K562 (cell line): ENCODE data around the gene TRIM25. TPM values are rescaled to one million over a fixed set of nuclear protein-coding genes. Genes with fewer than 3 reads are reported as not detected.

ENCODE experiments used
- FIP1L1 ChIP-seq: fragments of 200-400 bp; formaldehyde crosslinking; IDR thresholded peaks from 2 replicates; pipeline ENCODE4 v1.6.1; 2018; ENCODE audit warnings: mild to moderate bottlenecking, low read depth, low read length; ENCODE audit not compliant: poor library complexity, severe bottlenecking
- MAFG ChIP-seq: fragments of 450-650 bp; conservative IDR thresholded peaks from 2 replicates; pipeline ENCODE4 v1.6.1; 2016; ENCODE audit warnings: missing genetic modification characterization, missing compliant biosample characterization
- NFYB ChIP-seq: IDR thresholded peaks from 2 replicates; pipeline ENCODE4 v1.6.1; 2011; ENCODE audit warnings: mild to moderate bottlenecking, moderate library complexity; ENCODE audit not compliant: insufficient read length; ENCODE audit errors: extremely low read depth
- SP2 ChIP-seq: IDR thresholded peaks from 2 replicates; pipeline ENCODE4 v1.6.1; 2011; ENCODE audit warnings: mild to moderate bottlenecking, low read depth, low read length, moderate library complexity; ENCODE audit not compliant: poor library complexity, severe bottlenecking; ENCODE audit errors: extremely low read depth
- TCF7 ChIP-seq: sonication (generic); IDR thresholded peaks from 2 replicates; pipeline ENCODE4 v1.6.1; 2016; ENCODE audit warnings: antibody characterized with exemption, borderline replicate concordance
- ZBED1 ChIP-seq: IDR thresholded peaks from 2 replicates; pipeline ENCODE4 v1.6.1; 2014
- ZNF143 ChIP-seq: sonication (generic); formaldehyde crosslinking; IDR thresholded peaks from 2 replicates; pipeline ENCODE4 v1.9.0; 2022; ENCODE audit warnings: mild to moderate bottlenecking, missing genetic modification reagents
- ZNF318 ChIP-seq, 2 experiments: fragments of 450-650 bp; IDR thresholded peaks; 2 replicates each; pipeline ENCODE4 v1.6.1; 2016; ENCODE audit warnings: mild to moderate bottlenecking in 2 of 2, borderline replicate concordance in 1 of 2, low read depth in 1 of 2, moderate library complexity in 1 of 2
- ZNF395 ChIP-seq: fragments of 200-800 bp; sonication (Bioruptor generic); IDR thresholded peaks from 2 replicates; pipeline ENCODE4 v1.6.1; 2017; ENCODE audit warnings: missing genetic modification characterization, missing compliant biosample characterization
- polyA plus RNA-seq, 8 experiments: library from polyadenylated mRNA; depleted of rRNA in 4 of 8; stranded (reverse) in 5 of 8; unstranded in 3 of 8; fragments of >200 nt; fragmentation: Nextera tagmentation in 2 of 8; fragmentation: Illumina TruSeq in 1 of 8; extraction: Ambion mirVana in 2 of 8; extraction: Trizol in 1 of 8; gene quantifications; 2 replicates each; pipeline versions ENCODE4 v1.2.1 to v1.2.3, GENCODE V29; 2011 to 2014; ENCODE audit warnings: inconsistent platforms in 1 of 8, missing spikeins in 1 of 8
- total RNA-seq, 7 experiments: library from RNA; depleted of rRNA in 6 of 7; stranded (reverse); fragments of >200 nt in 6 of 7; fragmentation: Illumina TruSeq in 2 of 7; extraction: Trizol in 2 of 7; gene quantifications; 2 replicates each; pipeline versions ENCODE4 v1.2.1 to v1.2.3, GENCODE V29; 2011 to 2021; ENCODE audit warnings: low replicate concordance in 1 of 7
- TF ChIP-seq, protein P1 (sequence below): fragments of 450-650 bp; IDR thresholded peaks from 2 replicates; pipeline ENCODE4 v1.6.1; 2018; ENCODE audit not compliant: partially characterized antibody

The TRIM25 gene
- total and polyA plus RNA-seq, 9 of the 15 experiments (the other 6 are each of a cell fraction or from before 2014, with no cell fraction given), result 5.9 to 49.5 (median 24.5) TPM

DNA sequence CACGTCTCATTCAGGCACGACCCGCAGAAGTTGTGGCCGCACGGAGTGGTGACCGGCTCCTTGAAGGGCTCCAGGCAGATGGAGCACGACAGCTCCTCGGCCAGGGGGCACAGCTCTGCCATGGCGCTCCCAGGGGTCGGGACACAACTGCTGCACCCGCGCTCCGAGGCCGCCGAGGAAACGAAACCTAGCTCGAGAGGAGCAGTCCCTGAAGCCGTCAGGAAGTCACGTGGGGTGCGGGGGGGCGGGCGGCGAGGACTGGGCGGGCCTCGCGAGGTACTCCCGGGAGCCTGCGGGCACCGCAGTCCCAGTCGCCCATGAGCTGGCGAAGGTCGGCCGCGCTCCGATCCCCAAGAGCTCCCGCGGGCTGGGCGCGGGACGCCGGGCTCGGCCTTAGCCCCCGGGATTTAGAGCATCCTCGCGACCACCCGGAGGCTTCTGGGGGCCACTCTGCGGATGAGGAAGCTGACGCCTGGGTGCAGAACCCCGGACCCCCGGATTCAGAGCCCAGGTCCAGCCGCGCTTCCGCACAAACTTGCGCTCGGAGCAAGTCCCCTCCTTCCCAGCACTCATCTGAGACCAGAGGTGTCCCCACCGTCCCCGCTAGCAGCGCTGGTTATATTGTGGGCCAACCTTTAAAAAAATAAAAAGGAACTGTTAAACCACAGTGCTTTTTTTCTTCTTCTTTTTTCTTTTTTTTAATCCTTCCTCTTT is at the start of gene TRIM25 (continued):
- no peak for TF ChIP-seq ZNF318 (IDR thresholded peaks at IDR 0.05; ENCODE audit: borderline replicate concordance in 1 of 2, low read depth in 1 of 2)
- TF ChIP-seq ZNF143 (CRISPR knock-in tag), result 0 out of 2 replicates have a peak, but pooled peaks have one; percentile 43
- TF ChIP-seq, protein P1, sequence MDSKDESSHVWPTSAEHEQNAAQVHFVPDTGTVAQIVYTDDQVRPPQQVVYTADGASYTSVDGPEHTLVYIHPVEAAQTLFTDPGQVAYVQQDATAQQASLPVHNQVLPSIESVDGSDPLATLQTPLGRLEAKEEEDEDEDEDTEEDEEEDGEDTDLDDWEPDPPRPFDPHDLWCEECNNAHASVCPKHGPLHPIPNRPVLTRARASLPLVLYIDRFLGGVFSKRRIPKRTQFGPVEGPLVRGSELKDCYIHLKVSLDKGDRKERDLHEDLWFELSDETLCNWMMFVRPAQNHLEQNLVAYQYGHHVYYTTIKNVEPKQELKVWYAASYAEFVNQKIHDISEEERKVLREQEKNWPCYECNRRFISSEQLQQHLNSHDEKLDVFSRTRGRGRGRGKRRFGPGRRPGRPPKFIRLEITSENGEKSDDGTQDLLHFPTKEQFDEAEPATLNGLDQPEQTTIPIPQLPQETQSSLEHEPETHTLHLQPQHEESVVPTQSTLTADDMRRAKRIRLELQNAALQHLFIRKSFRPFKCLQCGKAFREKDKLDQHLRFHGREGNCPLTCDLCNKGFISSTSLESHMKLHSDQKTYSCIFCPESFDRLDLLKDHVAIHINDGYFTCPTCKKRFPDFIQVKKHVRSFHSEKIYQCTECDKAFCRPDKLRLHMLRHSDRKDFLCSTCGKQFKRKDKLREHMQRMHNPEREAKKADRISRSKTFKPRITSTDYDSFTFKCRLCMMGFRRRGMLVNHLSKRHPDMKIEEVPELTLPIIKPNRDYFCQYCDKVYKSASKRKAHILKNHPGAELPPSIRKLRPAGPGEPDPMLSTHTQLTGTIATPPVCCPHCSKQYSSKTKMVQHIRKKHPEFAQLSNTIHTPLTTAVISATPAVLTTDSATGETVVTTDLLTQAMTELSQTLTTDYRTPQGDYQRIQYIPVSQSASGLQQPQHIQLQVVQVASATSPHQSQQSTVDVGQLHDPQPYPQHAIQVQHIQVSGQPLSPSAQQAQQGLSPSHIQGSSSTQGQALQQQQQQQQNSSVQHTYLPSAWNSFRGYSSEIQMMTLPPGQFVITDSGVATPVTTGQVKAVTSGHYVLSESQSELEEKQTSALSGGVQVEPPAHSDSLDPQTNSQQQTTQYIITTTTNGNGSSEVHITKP, result peak; percentile 14
- TF ChIP-seq NFYB, result no peak
- no peak for TF ChIP-seq SP2
- TF ChIP-seq MAFG (tag), result no peak
- 0 out of 2 replicates have a peak, but pooled peaks have one; percentile 30 for TF ChIP-seq ZNF395
- TF ChIP-seq TCF7, result no peak
- 0 out of 2 replicates have a peak, but pooled peaks have one; percentile 75 for TF ChIP-seq ZBED1
- peak; percentile 70 for TF ChIP-seq FIP1L1
